GM19193 (cell line): ENCODE data around the gene CYP21A2.
"Not testable (repeated sequence)": the region's sequence is repeated elsewhere in the genome, so short reads cannot be mapped to it uniquely, and the experiment has no call there.

Source experiments
- POLR2A ChIP-seq: IDR thresholded peaks from 4 replicates; pipeline ENCODE4 v1.6.1; 2011; ENCODE audit not compliant: insufficient read depth, insufficient read length; ENCODE audit errors: extremely low read depth

CYP21A2 gene

DNA sequence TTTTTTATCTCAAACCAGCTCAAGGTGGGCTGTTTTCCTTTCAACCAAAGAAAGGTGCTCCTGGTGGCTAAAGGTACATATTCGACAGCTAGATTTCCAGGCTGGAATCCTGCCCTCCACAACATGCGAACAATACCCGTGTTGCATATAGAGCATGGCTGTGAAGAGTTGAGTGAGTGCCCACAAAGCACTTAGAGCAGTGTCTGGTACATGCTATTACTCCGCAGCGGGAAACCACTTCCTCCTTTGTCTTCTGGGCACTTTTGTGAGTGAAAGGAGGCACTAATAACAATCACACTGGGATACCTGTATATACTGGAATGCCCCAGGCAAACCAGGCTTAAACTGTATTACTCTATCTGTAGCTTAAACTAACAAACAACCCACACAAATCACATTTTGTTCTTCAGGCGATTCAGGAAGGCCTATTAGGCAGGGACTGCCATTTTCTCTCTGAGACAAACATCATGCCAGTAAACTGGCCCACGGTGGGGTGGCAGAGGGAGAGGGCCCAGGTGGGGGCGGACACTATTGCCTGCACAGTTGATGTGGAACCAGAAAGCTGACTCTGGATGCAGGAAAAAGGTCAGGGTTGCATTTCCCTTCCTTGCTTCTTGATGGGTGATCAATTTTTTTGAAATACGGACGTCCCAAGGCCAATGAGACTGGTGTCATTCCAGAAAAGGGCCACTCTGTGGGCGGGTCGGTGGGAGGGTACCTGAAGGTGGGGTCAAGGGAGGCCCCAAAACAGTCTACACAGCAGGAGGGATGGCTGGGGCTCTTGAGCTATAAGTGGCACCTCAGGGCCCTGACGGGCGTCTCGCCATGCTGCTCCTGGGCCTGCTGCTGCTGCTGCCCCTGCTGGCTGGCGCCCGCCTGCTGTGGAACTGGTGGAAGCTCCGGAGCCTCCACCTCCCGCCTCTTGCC lies at the start of gene CYP21A2:
Gene CYP21A2 (plus strand): TSS at position 818 of the 927 bp plus-strand sequence. CDS start 8 bp downstream, at position 826.
- TF ChIP-seq POLR2A = not testable (repeated sequence)

GRCh38 chr6:32014547-32014946 lies 23.7 kb upstream of the CYP21A2 start, which contains the start of gene C4B:
Gene C4B, plus strand, starts transcription at chr6:32014795. Its CDS starts 51 bp downstream, at chr6:32014846.
- not testable (repeated sequence) for TF ChIP-seq POLR2A

GRCh38 chr6:32045811-32046449 lies 7.7 kb downstream of the CYP21A2 start:
- TF ChIP-seq POLR2A = no peak

DNA sequence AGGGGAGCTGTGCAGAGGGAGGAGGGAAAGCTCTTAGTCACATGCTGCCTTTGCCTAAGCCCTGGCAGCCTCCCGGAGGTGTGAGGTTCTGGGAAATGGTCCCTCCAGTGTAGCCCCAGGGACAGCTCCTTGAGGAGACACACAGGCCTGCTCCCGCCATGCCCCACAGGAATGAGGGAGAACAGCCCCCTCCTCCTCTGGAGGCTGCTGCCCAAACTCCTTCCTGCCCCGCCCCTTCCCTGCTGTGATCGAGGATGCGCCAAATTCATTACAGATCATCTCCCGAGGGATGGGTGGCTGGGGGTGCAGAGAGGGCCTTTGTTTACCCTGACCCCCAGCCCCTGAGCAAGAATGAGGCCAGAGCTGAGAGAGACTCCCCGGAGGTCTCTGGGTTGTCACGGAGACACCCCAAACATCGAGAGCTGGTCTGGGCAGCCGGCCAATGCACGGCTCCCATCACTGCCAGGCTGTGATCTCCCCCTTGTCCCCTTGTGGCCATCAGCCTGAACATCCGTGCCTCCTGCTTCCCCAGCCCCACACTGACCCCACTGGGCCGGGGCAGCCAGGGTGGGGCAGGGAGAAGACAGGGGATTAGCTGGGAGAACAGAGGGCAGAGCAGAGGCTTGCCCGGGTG lies 8.4 kb downstream of the CYP21A2 start:
- no peak for TF ChIP-seq POLR2A

DNA sequence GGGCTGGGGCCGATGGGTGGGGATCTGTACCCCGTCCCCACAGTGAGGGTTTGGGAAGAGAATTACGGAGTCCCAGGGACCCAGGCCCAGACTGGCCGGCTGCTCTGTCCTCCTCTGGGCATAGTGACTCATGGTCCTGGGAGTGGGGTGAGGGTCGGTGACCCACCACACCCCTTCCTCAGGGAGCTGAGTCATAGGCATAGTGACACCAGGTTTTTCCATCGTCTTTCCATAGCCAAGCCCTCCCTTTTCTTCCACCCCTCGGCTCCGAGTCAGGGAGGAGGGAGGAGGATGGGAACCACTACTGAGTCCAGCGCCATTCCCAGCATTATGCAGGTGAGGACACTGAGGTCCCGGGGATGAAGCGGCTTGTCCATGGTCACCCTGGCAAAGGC lies 8.9 kb downstream of the CYP21A2 start:
- no peak for TF ChIP-seq POLR2A

- TF ChIP-seq POLR2A = no peak
Measured at GRCh38 chr6:32047539-32047854, 9.3 kb downstream of the CYP21A2 start.

GRCh38 chr6:32047855-32048766 lies 9.9 kb downstream of the CYP21A2 start:
- TF ChIP-seq POLR2A = no peak

- TF ChIP-seq POLR2A = no peak
Measured at GRCh38 chr6:32050562-32050961, 12.3 kb downstream of the CYP21A2 start.

DNA sequence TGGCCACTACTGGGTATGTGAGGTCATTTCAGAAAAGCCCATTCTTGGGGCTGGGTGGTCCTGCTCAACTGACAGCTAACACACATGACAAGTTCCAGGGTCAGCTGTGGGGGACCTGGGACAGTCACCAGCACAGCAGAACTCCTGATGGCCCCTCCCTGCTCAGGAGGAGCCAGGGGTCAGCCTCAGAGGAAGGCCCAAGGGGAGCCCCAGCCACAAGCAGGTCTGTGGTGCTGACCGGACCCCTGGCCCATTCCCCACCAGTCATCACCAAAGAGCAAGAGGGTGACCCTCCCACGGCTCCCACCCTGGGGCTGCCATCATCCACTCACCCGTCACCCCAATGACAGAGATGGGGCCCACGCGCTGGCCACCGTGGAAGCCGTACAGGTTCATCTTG lies 18.0 kb downstream of the CYP21A2 start:
- no peak for TF ChIP-seq POLR2A

GRCh38 chr6:32057966-32058365 lies 19.8 kb downstream of the CYP21A2 start:
- TF ChIP-seq POLR2A = no peak

DNA sequence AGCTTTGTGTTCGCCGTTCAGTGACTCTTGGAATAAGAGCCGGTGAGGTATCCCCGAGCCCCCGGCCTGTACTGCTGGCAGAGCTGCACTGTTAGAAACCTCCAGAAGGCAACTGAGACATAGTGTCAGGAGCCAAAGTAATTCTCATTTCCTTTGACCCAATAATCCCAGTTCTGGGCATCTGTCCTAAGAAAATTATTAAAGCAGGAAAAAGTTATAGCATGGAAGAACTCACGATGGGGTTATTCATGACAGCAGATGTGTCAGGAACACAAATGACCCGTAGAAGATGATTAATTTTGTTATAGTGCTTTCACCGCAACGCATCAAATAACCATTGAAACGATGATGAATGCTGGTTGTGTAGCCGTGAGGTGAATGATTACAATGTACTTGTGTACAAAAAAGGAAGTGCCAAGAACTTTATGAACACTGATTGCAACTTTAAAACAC lies 20.3 kb downstream of the CYP21A2 start:
- TF ChIP-seq POLR2A = no peak

DNA sequence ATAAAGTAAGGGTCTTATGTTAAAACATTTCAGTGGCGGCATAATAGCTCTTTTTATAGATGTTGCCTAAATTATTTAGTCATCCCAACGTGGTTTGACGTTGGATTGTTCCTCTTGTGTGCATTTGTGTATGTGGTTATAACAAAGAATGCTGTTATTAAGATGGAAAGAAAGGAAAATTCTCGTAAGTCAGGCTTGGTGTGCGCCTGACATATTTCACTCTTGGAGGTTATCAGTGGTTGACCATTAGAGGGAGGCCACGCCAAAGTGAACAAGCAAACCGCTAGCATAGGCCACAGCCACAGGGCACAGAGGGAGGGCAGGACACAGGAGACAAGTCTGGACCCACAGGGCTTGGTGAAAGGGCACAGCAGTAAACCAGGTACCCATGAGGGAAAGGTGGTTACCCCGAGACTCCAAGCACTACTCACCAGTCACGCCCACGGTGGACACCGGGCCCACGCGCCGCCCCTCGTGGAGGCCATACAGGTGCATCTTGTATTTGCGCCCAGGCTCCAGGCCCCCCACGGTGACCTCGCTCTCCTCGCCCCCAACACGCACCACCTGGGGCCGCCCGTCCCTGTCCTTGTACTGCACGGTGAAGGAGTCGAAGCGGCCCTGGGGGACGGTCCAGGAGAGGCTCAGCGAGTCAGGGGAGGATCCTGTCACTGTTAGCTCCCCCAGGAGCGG lies 22.9 kb downstream of the CYP21A2 start:
- no peak for TF ChIP-seq POLR2A

GRCh38 chr6:32064706-32065105 lies 26.5 kb downstream of the CYP21A2 start:
- TF ChIP-seq POLR2A = no peak

- no peak for TF ChIP-seq POLR2A
Measured at GRCh38 chr6:32068867-32069266, 30.7 kb downstream of the CYP21A2 start.
